HG03060 (cell line): Measurements from ENCODE around the gene RLBP1.

Experiments used
- ATAC-seq: cut with Tn5 transposase; IDR thresholded peaks from one replicate; pipeline ENCODE4 v1.9.1; 2021; ENCODE audit warnings: low read depth, moderate number of reproducible peaks; ENCODE audit not compliant: unreplicated experiment

The RLBP1 gene

GRCh38 chr15:89179966-89180875 lies 41.2 kb downstream of the RLBP1 start:
- ATAC-seq = no peak

- ATAC-seq = no peak
Measured at GRCh38 chr15:89178307-89178977, 42.9 kb downstream of the RLBP1 start.

- no peak for ATAC-seq
Measured at GRCh38 chr15:89177633-89178306, 43.6 kb downstream of the RLBP1 start.

GRCh38 chr15:89177116-89177515 lies 44.3 kb downstream of the RLBP1 start:
- ATAC-seq = no peak

GRCh38 chr15:89175617-89176191 lies 45.7 kb downstream of the RLBP1 start:
- no peak for ATAC-seq

GRCh38 chr15:89174476-89174875 lies 46.9 kb downstream of the RLBP1 start:
- ATAC-seq = no peak

GRCh38 chr15:89172921-89173320 lies 48.5 kb downstream of the RLBP1 start:
- ATAC-seq = no peak

DNA sequence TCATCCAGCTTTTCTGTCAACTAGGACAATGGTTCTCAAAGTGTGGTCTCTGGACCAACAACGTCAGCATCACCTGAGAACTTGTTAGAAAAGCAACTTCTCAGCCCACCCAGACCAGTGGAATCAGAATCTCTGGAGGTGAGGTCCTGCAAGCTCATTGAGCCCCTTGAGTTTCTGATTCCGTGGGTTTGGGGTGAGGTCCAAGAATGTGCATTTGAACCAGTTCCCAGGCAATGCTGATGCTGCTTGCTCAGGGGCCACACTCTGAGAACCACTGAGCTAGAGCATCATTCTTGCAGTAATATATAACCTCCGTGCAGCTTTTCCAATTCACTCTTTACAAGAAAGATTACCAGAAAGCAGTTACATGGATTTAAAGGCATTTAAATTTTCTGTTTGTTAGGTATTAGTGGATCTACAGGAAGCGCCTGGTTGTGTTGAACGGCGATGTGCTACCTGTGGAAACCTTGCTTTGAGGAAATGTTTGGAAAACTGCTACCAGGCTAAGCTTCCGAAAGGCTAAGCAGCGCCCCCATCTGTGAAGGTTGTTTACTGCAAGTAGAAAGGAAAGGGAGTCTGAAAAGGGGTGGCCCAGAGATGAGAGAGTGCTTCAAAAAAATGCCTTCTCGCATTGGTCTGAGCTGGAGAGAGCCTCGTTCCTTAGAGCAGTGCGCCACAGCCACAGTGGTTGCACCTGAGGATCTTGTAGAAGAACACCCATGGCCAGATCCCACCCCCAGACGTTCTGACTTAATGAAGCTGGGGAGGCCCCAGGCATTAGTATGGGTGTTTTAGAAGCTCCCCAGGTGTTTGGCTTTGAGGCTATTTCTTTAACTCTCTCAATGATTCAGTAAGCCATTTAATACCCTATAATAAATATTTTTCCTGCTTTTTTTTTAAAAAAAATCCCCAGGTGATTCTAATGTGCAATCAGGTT lies 50.0 kb downstream of the RLBP1 start:
- no peak for ATAC-seq

- ATAC-seq = no peak
Measured at GRCh38 chr15:89170364-89170763, 51.0 kb downstream of the RLBP1 start.

DNA sequence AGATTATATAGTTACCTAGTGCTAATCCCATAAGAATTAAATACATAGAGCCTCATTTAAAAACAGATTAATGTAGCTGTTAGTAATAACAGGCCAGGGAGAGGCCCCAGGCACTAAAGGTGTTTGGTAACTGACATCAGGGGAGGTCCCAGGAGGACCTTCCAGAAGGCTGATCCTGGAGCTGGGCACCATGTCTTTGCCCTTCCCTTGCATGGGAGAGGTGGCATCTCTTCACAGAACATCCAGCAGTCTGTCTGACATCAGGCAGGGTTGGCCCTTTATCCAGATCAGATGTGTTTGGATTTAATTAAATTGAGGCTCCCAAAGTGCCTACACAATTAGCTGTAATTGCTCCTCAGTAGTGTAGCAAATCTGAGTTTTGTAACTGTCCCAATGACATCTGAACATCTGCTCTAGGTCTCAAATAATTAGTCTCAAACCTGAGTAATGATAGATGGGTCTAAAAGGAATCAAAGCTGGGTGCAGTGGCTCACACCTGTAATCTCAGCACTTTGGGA lies 53.0 kb downstream of the RLBP1 start:
- ATAC-seq = no peak

GRCh38 chr15:89167267-89168176 lies 53.9 kb downstream of the RLBP1 start:
- peak; percentile 56 for ATAC-seq

DNA sequence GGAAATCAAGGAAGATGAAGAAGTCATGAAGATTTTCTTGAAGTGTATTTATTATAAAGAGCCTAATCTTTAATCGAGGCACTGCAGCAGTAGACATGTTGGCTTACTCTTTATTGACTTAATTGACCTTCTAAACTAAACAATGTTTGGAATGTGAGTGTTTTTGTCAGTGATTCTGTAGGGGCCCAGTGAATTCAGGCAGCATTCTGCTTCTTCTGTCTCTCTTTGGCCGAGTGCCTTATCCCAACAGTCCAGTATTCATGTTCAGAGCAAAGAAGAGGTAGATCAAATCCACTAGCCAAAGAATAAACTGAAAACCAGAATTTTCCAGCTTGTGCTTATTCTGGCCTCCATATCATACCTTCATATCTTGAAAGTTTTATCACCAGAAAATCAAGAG lies 55.7 kb downstream of the RLBP1 start:
- ATAC-seq = no peak

GRCh38 chr15:89164712-89165211 lies 56.6 kb downstream of the RLBP1 start:
- ATAC-seq = no peak

- ATAC-seq = no peak
Measured at GRCh38 chr15:89163271-89164055, 57.9 kb downstream of the RLBP1 start.

DNA sequence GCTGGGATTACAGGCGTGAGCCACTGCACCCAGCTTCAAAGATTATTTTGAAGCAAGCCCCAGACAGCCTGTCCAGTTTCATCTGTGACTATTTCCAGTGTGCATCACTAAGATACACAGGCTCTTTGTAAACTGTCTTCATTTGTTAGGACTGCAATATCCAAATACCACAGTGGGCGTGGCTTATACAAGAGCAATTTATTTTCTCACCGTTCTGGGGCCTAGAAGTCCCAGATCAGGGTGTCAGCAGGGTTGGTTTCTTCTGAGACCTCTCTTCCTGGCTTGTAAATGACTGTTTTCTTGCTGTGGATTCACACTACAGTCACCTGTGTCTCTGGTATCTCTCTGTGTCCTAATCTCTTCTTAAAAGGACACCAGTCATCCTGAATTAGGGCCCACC lies 59.7 kb downstream of the RLBP1 start:
- ATAC-seq = no peak
